Neuronal stem cell (in vitro differentiated cells): ENCODE results near the gene CTSE.

Experiments used
- DNase-seq: peaks from one replicate; pipeline ENCODE4 v3.0.0-alpha.2; 2013; ENCODE audit warnings: low spot score
- H2AFZ ChIP-seq: one replicate; pipeline ENCODE4 v1.6.1; 2013; ENCODE audit warnings: mild to moderate bottlenecking, low read length, inconsistent platforms
- H2AK5ac ChIP-seq: 2 replicates; pipeline ENCODE4 v1.6.1; 2013; ENCODE audit warnings: low read depth, mild to moderate bottlenecking, inconsistent platforms, low read length, moderate library complexity, mixed read lengths
- H2BK120ac ChIP-seq: 2 replicates; pipeline ENCODE4 v1.6.1; 2013; ENCODE audit warnings: low read depth, mild to moderate bottlenecking, inconsistent platforms, low read length, moderate library complexity, mixed read lengths
- H2BK12ac ChIP-seq: one replicate; pipeline ENCODE4 v1.6.1; 2013; ENCODE audit warnings: low read length, inconsistent platforms
- H2BK15ac ChIP-seq: 2 replicates; pipeline ENCODE4 v1.6.1; 2013; ENCODE audit warnings: mild to moderate bottlenecking, low read length, inconsistent platforms, mixed read lengths
- H2BK5ac ChIP-seq: one replicate; pipeline ENCODE4 v1.6.1; 2013; ENCODE audit warnings: inconsistent platforms, mild to moderate bottlenecking, low read length, moderate library complexity
- H3K14ac ChIP-seq: one replicate; pipeline ENCODE4 v1.6.1; 2013; ENCODE audit warnings: low read length, inconsistent platforms
- H3K18ac ChIP-seq: 2 replicates; pipeline ENCODE4 v1.6.1; 2013; ENCODE audit warnings: low read length, inconsistent platforms
- H3K23ac ChIP-seq: 2 replicates; pipeline ENCODE4 v1.6.1; 2013; ENCODE audit warnings: low read depth, mild to moderate bottlenecking, mixed read lengths, low read length, inconsistent platforms; ENCODE audit not compliant: poor library complexity
- H3K27ac ChIP-seq: replicated peaks from 3 replicates; pipeline ENCODE4 v1.5.1; 2013; ENCODE audit warnings: low read length, inconsistent platforms
- H3K27me3 ChIP-seq, 3 experiments: 2 replicates each; pipeline ENCODE4 v1.6.1; 2013; ENCODE audit warnings: low read length in 3 of 3, mild to moderate bottlenecking in 2 of 3, inconsistent platforms in 1 of 3, low read depth in 1 of 3, mixed read lengths in 1 of 3, moderate library complexity in 1 of 3; ENCODE audit not compliant: control insufficient read depth in 3 of 3, insufficient read depth in 3 of 3
- H3K36me3 ChIP-seq, 2 donors: replicated peaks in 1 of 2; 2 replicates each; pipeline ENCODE4 v1.6.1; 2013; ENCODE audit warnings: low read length in 2 of 2; ENCODE audit not compliant: control insufficient read depth in 2 of 2, insufficient read depth in 2 of 2
- H3K4ac ChIP-seq: 2 replicates; pipeline ENCODE4 v1.6.1; 2013; ENCODE audit warnings: inconsistent platforms, mild to moderate bottlenecking, low read length, moderate library complexity
- H3K4me1 ChIP-seq, 2 donors: 1 replicate in 1 of 2; 2 replicates in 1 of 2; pipeline ENCODE4 v1.6.1; 2013; ENCODE audit warnings: low read length in 2 of 2, low read depth in 1 of 2; ENCODE audit not compliant: control insufficient read depth in 2 of 2, insufficient read depth in 1 of 2
- H3K4me2 ChIP-seq: one replicate; pipeline ENCODE4 v1.6.1; 2013; ENCODE audit warnings: mild to moderate bottlenecking, low read length, inconsistent platforms; ENCODE audit not compliant: insufficient read depth, poor library complexity, severe bottlenecking
- H3K4me3 ChIP-seq, 2 donors: 2 replicates each; pipeline ENCODE4 v1.5.1; 2013; ENCODE audit warnings: low read length in 2 of 2, mild to moderate bottlenecking in 2 of 2, inconsistent platforms in 1 of 2, moderate library complexity in 1 of 2
- H3K79me1 ChIP-seq: one replicate; pipeline ENCODE4 v1.6.1; 2013; ENCODE audit warnings: low read depth, mild to moderate bottlenecking, inconsistent platforms, low read length, moderate library complexity
- H3K9ac ChIP-seq: one replicate; pipeline ENCODE4 v1.6.1; 2013; ENCODE audit warnings: mild to moderate bottlenecking, low read depth, low read length, inconsistent platforms; ENCODE audit not compliant: poor library complexity
- H3K9me3 ChIP-seq, 2 donors: replicated peaks in 1 of 2; 2 replicates each; pipeline versions ENCODE3 to v1.6.1; 2013; ENCODE audit warnings: low read length in 2 of 2, mild to moderate bottlenecking in 2 of 2, inconsistent platforms in 1 of 2, low read depth in 1 of 2, mixed read lengths in 1 of 2, moderate library complexity in 1 of 2; ENCODE audit not compliant: control insufficient read depth in 2 of 2, insufficient read depth in 1 of 2
- H4K8ac ChIP-seq: one replicate; pipeline ENCODE4 v1.6.1; 2013; ENCODE audit warnings: low read depth, mild to moderate bottlenecking, inconsistent platforms, low read length, moderate library complexity
- H4K91ac ChIP-seq: one replicate; pipeline ENCODE4 v1.6.1; 2013; ENCODE audit warnings: low read length, low read depth, mild to moderate bottlenecking, inconsistent platforms; ENCODE audit not compliant: poor library complexity
- WGBS, 2 donors: extraction: QIAGEN DNeasy Blood & Tissue Kit; methylation state at CpG; one replicate each; pipeline ENCODE4 v1.1.7; 2013; ENCODE audit warnings: missing lambda C conversion rate in 2 of 2, mixed read lengths in 1 of 2; ENCODE audit not compliant: insufficient read length in 2 of 2, insufficient replicate concordance in 1 of 2; ENCODE audit errors: extremely low coverage in 2 of 2; 5-methylcytosine and 5-hydroxymethylcytosine counted together

Gene CTSE

GRCh38 chr1:205986292-205986691 lies 37.4 kb downstream of the CTSE start:
- H3K36me3 ChIP-seq, result no peaks in the 10 kb centered on the region
- H3K27ac ChIP-seq, result no peak overlapping the region
- DNase-seq, result no peak
- H3K79me1 ChIP-seq, result no peaks in the 10 kb centered on the region
- no peak overlapping the region for H2AFZ ChIP-seq
- peaks cover 0 to 2% of the 10 kb centered on the region in 2 donors for H3K4me1 ChIP-seq
- no peak overlapping the region for H3K4me2 ChIP-seq
- H3K18ac ChIP-seq, result no peak overlapping the region
- peaks cover 0 to 5% (median 0%) of the 10 kb centered on the region in 3 experiments for H3K27me3 ChIP-seq
- H3K9me3 ChIP-seq, result no peaks in the 10 kb centered on the region
- H3K4me3 ChIP-seq, result no peak overlapping the region
- WGBS, 2 donors, result no CpG with 5 or more reads among the region's 3 CpGs
- no peak overlapping the region for H2AK5ac ChIP-seq
- H4K91ac ChIP-seq, result no peak overlapping the region
- no peak overlapping the region for H4K8ac ChIP-seq
- no peak overlapping the region for H2BK15ac ChIP-seq
- H3K23ac ChIP-seq, result no peak overlapping the region
- no peak overlapping the region for H3K14ac ChIP-seq
- no peak overlapping the region for H2BK5ac ChIP-seq
- no peak overlapping the region for H3K4ac ChIP-seq
- no peak overlapping the region for H3K9ac ChIP-seq
- no peak overlapping the region for H2BK12ac ChIP-seq
- no peak overlapping the region for H2BK120ac ChIP-seq

DNA sequence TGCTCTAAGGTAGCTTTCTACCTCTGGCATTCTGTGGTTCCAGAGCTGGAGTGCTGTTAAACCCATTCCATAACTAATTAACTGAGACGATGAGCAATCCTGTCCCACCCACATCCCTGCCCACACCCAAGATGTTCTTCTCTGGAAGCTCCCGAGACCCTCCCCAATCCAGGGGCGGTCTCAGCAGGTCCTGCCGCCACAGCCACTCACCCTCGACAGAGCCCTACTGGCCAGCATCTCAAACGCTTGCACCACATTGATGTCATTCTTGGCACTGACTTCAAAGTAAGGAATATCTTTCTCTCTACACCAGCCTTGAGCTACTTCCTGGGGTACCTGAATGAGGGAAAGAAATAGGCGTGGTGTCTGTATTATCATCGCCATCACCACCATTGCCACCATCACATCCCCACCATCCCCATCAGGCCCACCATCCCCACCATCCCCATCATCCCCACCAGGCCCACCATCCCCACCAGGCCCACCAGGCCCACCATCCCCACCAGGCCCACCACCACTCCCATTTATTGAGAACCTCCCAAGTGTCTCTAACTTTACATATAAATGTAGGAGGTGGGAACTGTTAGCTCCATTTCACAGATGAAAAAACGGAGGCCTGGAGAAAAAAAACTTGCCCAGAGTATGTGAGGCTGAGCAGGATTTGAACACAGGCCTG lies 38.2 kb downstream of the CTSE start:
- H3K27me3 ChIP-seq, result peaks cover 0 to 5% (median 0%) of the 10 kb centered on the region in 3 experiments
- H3K4me3 ChIP-seq, result no peak overlapping the region
- no peak for DNase-seq
- H3K9ac ChIP-seq, result no peak overlapping the region
- no peak overlapping the region for H4K91ac ChIP-seq
- peaks cover 0 to 2% of the 10 kb centered on the region in 2 donors for H3K4me1 ChIP-seq
- H3K14ac ChIP-seq, result no peak overlapping the region
- no peak overlapping the region for H2AK5ac ChIP-seq
- no peaks in the 10 kb centered on the region for H3K9me3 ChIP-seq
- no peak overlapping the region for H3K27ac ChIP-seq
- H3K36me3 ChIP-seq, result no peaks in the 10 kb centered on the region
- H3K4ac ChIP-seq, result no peak overlapping the region
- WGBS, 2 donors, result no CpG with 5 or more reads among the region's 9 CpGs
- no peak overlapping the region for H2BK15ac ChIP-seq
- no peak overlapping the region for H2BK5ac ChIP-seq
- H2BK120ac ChIP-seq, result no peak overlapping the region
- no peak overlapping the region for H3K18ac ChIP-seq
- no peak overlapping the region for H2AFZ ChIP-seq
- no peak overlapping the region for H3K23ac ChIP-seq
- no peak overlapping the region for H4K8ac ChIP-seq
- H3K4me2 ChIP-seq, result no peak overlapping the region
- H2BK12ac ChIP-seq, result no peak overlapping the region
- H3K79me1 ChIP-seq, result no peaks in the 10 kb centered on the region

GRCh38 chr1:205983925-205984725 lies 39.6 kb downstream of the CTSE start:
- H3K36me3 ChIP-seq, result no peaks in the 10 kb centered on the region
- no peak overlapping the region for H2AFZ ChIP-seq
- peaks cover 0 to 2% of the 10 kb centered on the region in 2 donors for H3K4me1 ChIP-seq
- no peaks in the 10 kb centered on the region for H3K9me3 ChIP-seq
- H3K4ac ChIP-seq, result no peak overlapping the region
- H3K9ac ChIP-seq, result no peak overlapping the region
- no peak overlapping the region for H3K18ac ChIP-seq
- H3K14ac ChIP-seq, result no peak overlapping the region
- no peak overlapping the region for H3K4me2 ChIP-seq
- no peak overlapping the region for H3K4me3 ChIP-seq
- DNase-seq, result peak; percentile 39
- peaks cover 0 to 5% (median 0%) of the 10 kb centered on the region in 3 experiments for H3K27me3 ChIP-seq
- no peak overlapping the region for H2BK15ac ChIP-seq
- no peak overlapping the region for H2AK5ac ChIP-seq
- H3K27ac ChIP-seq, result no peak overlapping the region
- WGBS, 2 donors, result no CpG with 5 or more reads among the region's 14 CpGs
- H3K79me1 ChIP-seq, result no peaks in the 10 kb centered on the region
- no peak overlapping the region for H2BK12ac ChIP-seq
- H3K23ac ChIP-seq, result no peak overlapping the region
- H4K91ac ChIP-seq, result no peak overlapping the region
- no peak overlapping the region for H2BK5ac ChIP-seq
- H2BK120ac ChIP-seq, result no peak overlapping the region
- no peak overlapping the region for H4K8ac ChIP-seq

- Histone ChIP-seq H3K4me1 (peaks cover 7% of the 10 kb centered on the region in 2 donors), H3K27ac (no peak overlapping the region), H2AFZ (no peak overlapping the region), H3K23ac (no peak overlapping the region), H3K18ac (no peak overlapping the region), H2BK12ac (no peak overlapping the region), H3K9me3 (no peaks in the 10 kb centered on the region), H3K14ac (no peak overlapping the region), H3K9ac (no peak overlapping the region), H3K4me3 (no peak overlapping the region), H2AK5ac (no peak overlapping the region), H2BK15ac (no peak overlapping the region), H2BK5ac (no peak overlapping the region), H3K27me3 (no peaks in the 10 kb centered on the region), H3K4me2 (no peak overlapping the region), H2BK120ac (no peak overlapping the region), H4K8ac (no peak overlapping the region), H3K79me1 (no peaks in the 10 kb centered on the region), H4K91ac (no peak overlapping the region), H3K4ac (no peak overlapping the region), H3K36me3 (no peaks in the 10 kb centered on the region)
- no peak for DNase-seq
- WGBS, 2 donors, result no CpG with 5 or more reads among the region's 1 CpG
Observed at GRCh38 chr1:205981257-205981656, 42.4 kb downstream of the CTSE start.
